Smooth muscle cell (in vitro differentiated cells): ENCODE measurements around the gene SLC38A9. TPM values are rescaled to one million over a fixed set of nuclear protein-coding genes. Genes with fewer than 3 reads are reported as not detected.
A peak's percentile ranks its signal among the peaks of the same experiment; 100 is the strongest.

Experiments
- DNase-seq: peaks from one replicate; lab custom pipeline; 2025; ENCODE audit not compliant: unreplicated experiment; lab: John Stamatoyannopoulos, UW
- H2AFZ ChIP-seq: fragments of 200-600 bp; sonication (generic); 2 replicates; pipeline ENCODE4 v1.6.0; 2016; ENCODE audit warnings: antibody characterized with exemption, low read depth, mild to moderate bottlenecking
- H3F3A ChIP-seq: fragments of 200-600 bp; sonication (generic); 2 replicates; pipeline ENCODE4 v1.6.0; 2017; ENCODE audit warnings: antibody characterized with exemption, low read depth
- H3K27ac ChIP-seq: fragments of 200-600 bp; sonication (generic); 2 replicates; pipeline ENCODE4 v1.5.1; 2016; ENCODE audit warnings: low read depth, mild to moderate bottlenecking
- H3K27me3 ChIP-seq: fragments of 200-600 bp; sonication (generic); 2 replicates; pipeline ENCODE4 v1.6.1; 2016; ENCODE audit warnings: low read depth, mild to moderate bottlenecking
- H3K36me3 ChIP-seq: fragments of 200-600 bp; sonication (generic); 2 replicates; pipeline ENCODE4 v1.5.1; 2016; ENCODE audit warnings: low read depth
- H3K4me1 ChIP-seq: fragments of 200-600 bp; sonication (generic); 2 replicates; pipeline ENCODE4 v1.5.1; 2016; ENCODE audit warnings: low read depth
- H3K4me2 ChIP-seq: fragments of 200-600 bp; sonication (generic); 2 replicates; pipeline ENCODE4 v1.6.0; 2016; ENCODE audit warnings: mild to moderate bottlenecking
- H3K4me3 ChIP-seq: fragments of 200-600 bp; sonication (generic); 2 replicates; pipeline ENCODE4 v1.5.1; 2016; ENCODE audit warnings: mild to moderate bottlenecking
- H3K79me2 ChIP-seq: fragments of 200-600 bp; sonication (generic); 2 replicates; pipeline ENCODE4 v1.6.0; 2016; ENCODE audit warnings: low read depth, mild to moderate bottlenecking
- H3K9ac ChIP-seq: fragments of 200-600 bp; sonication (generic); 2 replicates; pipeline ENCODE4 v1.6.0; 2016; ENCODE audit warnings: low read depth
- H3K9me3 ChIP-seq: fragments of 200-600 bp; sonication (generic); replicated peaks from 2 replicates; pipeline ENCODE4 v1.5.1; 2016; ENCODE audit warnings: low read depth
- H4K20me1 ChIP-seq: fragments of 200-600 bp; sonication (generic); 2 replicates; pipeline ENCODE4 v1.6.0; 2016; ENCODE audit warnings: low read depth
- CTCF ChIP-seq: fragments of 200-600 bp; sonication (generic); IDR thresholded peaks from 2 replicates; pipeline ENCODE4 v1.5.1; 2017; ENCODE audit warnings: borderline replicate concordance, mild to moderate bottlenecking, antibody characterized with exemption; ENCODE audit not compliant: insufficient read depth, poor library complexity, severe bottlenecking
- WGBS: methylation state at CpG from one replicate; pipeline ENCODE4 v1.1.7; 2016; ENCODE audit warnings: low lambda C conversion rate; 5-methylcytosine and 5-hydroxymethylcytosine counted together
- polyA plus RNA-seq: library from polyadenylated mRNA; unstranded; fragments of >200 nt; fragmentation: Nextera tagmentation; extraction: Ambion mirVana; gene quantifications from 2 replicates; pipeline ENCODE4 v1.2.1, GENCODE V29; 2016
- total RNA-seq: library from RNA; depleted of rRNA; stranded (reverse); fragments of >200 nt; gene quantifications from 2 replicates; pipeline ENCODE4 v1.2.3, GENCODE V29; 2014

Gene SLC38A9
- total and polyA plus RNA-seq, 2 experiments from 2014 or later = 19.8 to 41.0 TPM

DNA sequence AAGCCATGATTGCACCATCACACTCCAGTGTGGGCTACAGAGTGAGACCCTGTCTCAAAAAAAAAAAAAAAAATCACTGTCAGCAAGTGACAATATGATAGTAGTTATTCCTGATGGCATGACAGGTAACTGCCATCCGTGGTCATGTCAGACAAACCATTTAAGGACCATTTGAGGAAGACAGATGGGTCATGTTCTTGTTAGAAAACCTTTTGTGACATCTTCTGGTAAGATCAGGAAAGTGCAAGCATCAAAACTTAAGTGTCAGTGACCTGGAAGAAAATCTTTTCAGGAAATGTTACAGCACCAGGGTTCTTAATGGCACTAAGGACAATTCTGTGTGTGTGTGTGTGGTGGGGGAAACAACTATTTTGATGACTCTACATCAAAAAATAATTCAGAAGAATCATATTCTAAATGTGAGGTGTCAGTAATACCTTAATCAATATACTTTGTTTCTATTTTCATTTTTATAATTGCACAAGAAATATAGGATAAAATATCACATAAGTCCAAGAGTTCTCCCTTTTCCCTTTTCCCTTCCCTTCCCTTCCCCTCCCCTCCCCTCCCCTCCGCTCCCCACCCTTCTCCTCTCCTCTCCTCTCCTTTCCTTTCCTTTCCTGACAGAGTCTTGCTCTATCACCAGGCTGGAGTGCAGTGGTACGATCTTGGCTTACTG lies 17.8 kb downstream of the SLC38A9 start:
- peaks cover 1% of the 10 kb centered on the region for H4K20me1 ChIP-seq
- H3K36me3 ChIP-seq = no peaks in the 10 kb centered on the region
- no peaks in the 10 kb centered on the region for H3K27me3 ChIP-seq
- H3F3A ChIP-seq = no peaks in the 10 kb centered on the region
- H3K9ac ChIP-seq = no peak overlapping the region
- DNase-seq = no peak
- H2AFZ ChIP-seq = no peak overlapping the region
- 79% methylated on average over 2 of the region's 3 CpGs for WGBS
- H3K79me2 ChIP-seq = peaks cover 3% of the 10 kb centered on the region
- no peaks in the 10 kb centered on the region for H3K9me3 ChIP-seq
- no peak overlapping the region for H3K4me3 ChIP-seq
- H3K4me2 ChIP-seq = no peak overlapping the region
- no peak overlapping the region for H3K27ac ChIP-seq
- TF ChIP-seq CTCF = peak; percentile 38
- no peaks in the 10 kb centered on the region for H3K4me1 ChIP-seq

- Histone ChIP-seq H3K4me3 (no peak overlapping the region), H4K20me1 (peaks cover 4% of the 10 kb centered on the region), H3K9me3 (no peaks in the 10 kb centered on the region), H3K9ac (no peak overlapping the region), H3K27me3 (no peaks in the 10 kb centered on the region), H3K27ac (no peak overlapping the region), H3K4me1 (no peaks in the 10 kb centered on the region), H3K36me3 (no peaks in the 10 kb centered on the region), H3F3A (no peaks in the 10 kb centered on the region), H2AFZ (no peak overlapping the region), H3K4me2 (no peak overlapping the region), H3K79me2 (no peaks in the 10 kb centered on the region)
- WGBS = 79% methylated on average over 1 of the region's 1 CpG
- TF ChIP-seq CTCF = no peak
- no peak for DNase-seq
These were observed 19.6 kb downstream of the SLC38A9 start for GRCh38 chr5:55692509-55692908.

DNA sequence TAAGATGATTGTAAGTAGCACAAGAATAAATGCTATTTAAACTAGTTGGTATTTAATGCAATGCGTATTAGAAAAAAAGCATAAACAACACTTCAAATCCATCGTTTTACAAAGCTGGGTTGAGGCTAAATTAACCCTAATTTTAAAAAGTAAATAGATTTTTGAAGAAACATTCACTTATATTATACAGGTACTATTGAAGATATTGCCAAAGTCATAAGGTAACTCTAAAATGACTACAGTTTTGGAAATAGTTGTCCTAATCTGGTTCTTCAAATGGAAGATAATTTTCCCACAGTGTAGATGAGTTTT lies 20.1 kb downstream of the SLC38A9 start:
- no peak overlapping the region for H3K4me2 ChIP-seq
- no peaks in the 10 kb centered on the region for H3K27me3 ChIP-seq
- H3K36me3 ChIP-seq = no peaks in the 10 kb centered on the region
- TF ChIP-seq CTCF = no peak
- no peaks in the 10 kb centered on the region for H3K79me2 ChIP-seq
- H3K4me3 ChIP-seq = no peak overlapping the region
- no peak overlapping the region for H2AFZ ChIP-seq
- H4K20me1 ChIP-seq = peaks cover 4% of the 10 kb centered on the region
- no peaks in the 10 kb centered on the region for H3F3A ChIP-seq
- no peak overlapping the region for H3K27ac ChIP-seq
- no peaks in the 10 kb centered on the region for H3K9me3 ChIP-seq
- no peak for DNase-seq
- H3K4me1 ChIP-seq = no peaks in the 10 kb centered on the region
- H3K9ac ChIP-seq = no peak overlapping the region
- WGBS = 75% methylated on average over 2 of the region's 2 CpGs
